OCI-LY3 (cell line): ENCODE measurements around the gene PRRG3.

Experiments used
- CTCF ChIP-seq: fragments of 200-600, 300-600 bp; sonication (generic); IDR thresholded peaks from 2 replicates; pipeline ENCODE4 v1.5.1; 2014; ENCODE audit warnings: antibody characterized with exemption, low read length, low read depth
- EZH2phosphoT487 ChIP-seq: fragments of 200-600 bp; shearing (Covaris generic); IDR thresholded peaks from 2 replicates; pipeline ENCODE4 v1.6.1; 2018; ENCODE audit warnings: antibody characterized with exemption, mixed run types, low read depth

GRCh38 chrX:151698485-151698884 is 3.2 kb downstream of the PRRG3 start:
- TF ChIP-seq CTCF (no peak), EZH2phosphoT487 (no peak)
